ENCODE measurements around the gene TPRA1. TPM values are rescaled to one million over a fixed set of nuclear protein-coding genes. Genes with fewer than 3 reads are reported as not detected.
A peak's percentile ranks its signal among the peaks of the same experiment; 100 is the strongest.

The TPRA1 gene
- total RNA-seq (2014; rRNA removed; shearing (Covaris generic)): 65.7 and 72.7 TPM in 2 replicates
- 41.2 and 45.6 TPM in 2 replicates for polyA plus RNA-seq (2015; cell fraction: cytosol; rRNA removed)
- polyA plus RNA-seq (2015; cell fraction: nucleus; rRNA removed): 49.7 and 56.4 TPM in 2 replicates

DNA sequence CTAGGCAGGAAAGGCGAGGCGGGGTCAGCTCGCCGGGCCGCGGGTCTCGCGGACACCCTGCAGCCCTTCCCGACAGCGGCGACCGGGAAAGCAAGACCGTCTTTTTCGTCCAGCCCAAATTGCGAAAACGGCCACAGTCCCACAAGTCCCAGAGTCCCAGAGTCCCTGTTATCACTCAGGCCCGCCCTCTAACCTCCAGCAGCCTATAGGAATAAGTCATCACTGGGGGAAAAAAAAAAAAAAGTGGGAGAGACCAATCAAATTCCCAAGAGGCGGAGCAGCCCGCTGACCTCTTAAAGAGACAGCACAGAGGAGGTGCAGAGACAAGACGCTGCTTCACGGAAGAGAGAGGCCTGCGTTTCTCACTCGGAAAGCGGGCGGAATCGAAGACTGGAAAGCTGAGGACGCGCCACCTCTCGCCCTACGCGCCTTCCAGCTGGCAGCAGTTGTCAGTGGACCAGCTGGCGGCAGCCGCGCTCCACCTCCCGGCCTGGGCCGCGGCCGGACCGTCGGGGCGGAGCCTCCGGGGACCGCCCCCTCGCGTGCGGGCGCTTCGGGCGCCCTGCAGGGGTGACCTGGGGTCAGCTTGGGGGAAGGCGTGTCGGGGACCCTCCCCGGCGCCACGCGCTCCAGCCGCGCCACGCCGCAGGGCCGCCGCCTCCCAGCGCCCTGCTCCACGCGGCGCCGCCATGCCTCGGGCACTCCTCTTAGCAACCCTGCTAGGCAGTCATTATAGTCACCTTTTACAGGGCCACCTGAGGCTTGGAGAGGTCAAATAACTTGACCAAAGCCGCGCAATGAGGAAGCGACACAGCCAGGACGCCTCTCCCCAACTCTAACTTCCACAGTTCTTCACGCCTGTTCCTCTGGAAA, at the start of gene TPRA1:
Gene TPRA1 (minus strand): TSS at position 141 of the 873 bp plus-strand sequence. CDS start 10,587 bp downstream, outside the sequence.
- peak; percentile 100 for DNase-seq (ENCODE audit: low read depth)

DNA sequence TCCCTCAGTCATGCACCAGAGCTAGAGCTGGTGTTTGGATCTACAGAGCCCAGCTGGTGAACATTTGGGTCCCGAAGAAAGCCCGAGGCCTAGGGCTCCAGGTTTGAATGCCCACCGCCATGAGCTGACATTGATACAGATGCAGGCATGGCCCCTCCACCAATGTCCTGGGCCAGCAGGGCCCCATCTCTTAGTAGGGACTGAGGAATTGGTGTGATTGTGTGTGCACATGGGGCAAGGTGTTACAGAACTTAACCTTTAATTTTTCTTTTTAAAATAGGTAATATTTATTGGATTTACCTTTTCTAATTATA, 49.5 kb upstream of the TPRA1 start:
- DNase-seq (ENCODE audit: low read depth): no peak

DNA sequence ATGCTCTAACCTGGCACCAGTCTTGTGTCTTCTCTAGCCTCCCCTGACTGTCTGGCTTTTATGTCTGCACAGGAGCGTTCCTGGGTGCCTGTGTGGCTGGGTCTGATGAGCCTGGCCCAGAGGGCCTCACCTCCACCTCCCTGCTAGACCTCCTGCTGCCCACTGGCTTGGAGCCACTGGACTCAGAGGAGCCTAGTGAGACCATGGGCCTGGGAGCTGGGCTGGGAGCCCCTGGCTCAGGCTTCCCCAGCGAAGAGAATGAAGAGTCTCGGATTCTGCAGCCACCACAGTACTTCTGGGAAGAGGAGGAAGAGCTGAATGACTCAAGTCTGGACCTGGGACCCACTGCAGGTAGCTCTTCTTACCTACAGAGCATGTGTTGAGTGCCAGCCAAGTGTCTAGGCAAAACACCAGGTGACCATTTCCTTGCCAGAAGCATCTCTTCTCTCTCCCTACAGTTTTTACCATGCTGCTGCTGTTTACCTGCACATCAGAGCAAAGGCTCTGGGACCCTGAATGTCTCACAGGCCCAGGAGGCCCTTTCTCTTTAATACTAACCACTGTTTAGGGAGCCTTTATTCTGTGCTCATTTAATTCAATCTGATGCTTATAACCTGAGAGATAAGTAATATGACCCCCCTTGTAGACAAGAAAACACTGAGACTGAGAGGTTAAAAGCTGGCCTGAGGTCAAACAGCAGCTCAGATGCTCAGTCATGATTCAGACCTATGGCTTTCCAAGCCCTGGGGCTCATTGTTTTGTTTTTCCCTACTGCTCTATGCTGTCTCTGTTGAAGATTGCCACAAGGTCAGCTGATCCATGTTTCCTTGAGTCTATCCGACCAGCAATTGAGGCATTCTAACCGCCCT, 48.9 kb upstream of the TPRA1 start:
- DNase-seq (ENCODE audit: low read depth): peak; percentile 65

DNA sequence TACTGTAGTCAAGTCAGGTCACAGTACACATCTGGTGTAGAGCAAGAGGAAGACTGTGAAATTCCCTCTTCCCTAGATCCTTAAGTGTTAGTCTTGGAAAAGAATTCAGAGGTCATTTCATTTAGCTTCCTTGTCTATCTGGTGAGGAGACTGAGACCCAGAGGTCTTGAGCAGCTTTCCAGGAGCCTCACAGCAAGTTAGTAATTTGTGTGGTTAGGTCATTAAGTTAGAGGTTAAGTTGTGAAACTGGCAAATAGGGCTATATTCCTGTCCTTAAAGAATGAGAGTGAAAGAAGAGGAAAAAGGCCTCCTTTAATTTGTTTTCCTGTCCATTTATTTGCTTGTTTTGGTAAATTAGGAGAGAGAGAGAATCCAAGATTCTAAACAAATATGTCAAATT, 47.4 kb upstream of the TPRA1 start:
- DNase-seq (ENCODE audit: low read depth): no peak

DNA sequence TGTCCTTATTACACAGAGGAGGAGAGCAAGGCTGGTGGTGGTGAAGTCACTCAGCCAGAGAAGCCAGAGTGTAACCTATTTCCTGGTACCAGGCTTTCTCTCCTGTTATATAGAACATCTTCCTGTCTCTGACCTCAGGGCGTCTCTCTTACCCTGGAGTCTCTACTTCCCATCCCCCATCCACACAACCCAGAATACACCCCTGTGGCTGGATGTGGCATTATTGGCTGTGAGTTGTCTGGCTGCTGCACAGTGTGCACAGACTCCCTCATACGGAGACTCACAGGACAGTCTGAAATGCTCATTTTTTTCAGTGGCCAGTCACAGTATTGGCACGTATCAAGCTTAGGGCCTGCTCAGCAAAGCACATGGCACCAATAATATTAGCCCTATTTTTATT, 47.0 kb upstream of the TPRA1 start:
- DNase-seq (ENCODE audit: low read depth): peak; percentile 71

DNA sequence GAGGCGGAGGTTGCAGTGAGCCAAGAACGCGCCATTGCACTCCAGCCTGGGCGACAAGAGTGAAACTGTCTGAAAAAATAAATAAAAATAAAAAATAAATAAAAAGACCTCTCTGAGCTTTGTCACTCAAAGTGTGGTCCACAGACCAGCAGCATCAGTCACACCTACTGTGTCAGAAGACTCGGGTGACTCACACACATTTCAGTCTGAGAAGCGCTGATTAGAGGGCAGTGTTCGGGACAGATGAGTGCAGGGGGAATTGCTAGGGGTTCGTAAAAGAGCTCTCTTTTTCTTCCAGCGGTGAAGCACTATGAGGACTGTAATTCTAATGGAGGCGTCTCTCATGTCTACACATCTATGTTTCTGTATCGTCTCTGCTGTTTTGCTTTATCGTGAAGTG, 44.1 kb upstream of the TPRA1 start:
- no peak for DNase-seq (ENCODE audit: low read depth)

DNA sequence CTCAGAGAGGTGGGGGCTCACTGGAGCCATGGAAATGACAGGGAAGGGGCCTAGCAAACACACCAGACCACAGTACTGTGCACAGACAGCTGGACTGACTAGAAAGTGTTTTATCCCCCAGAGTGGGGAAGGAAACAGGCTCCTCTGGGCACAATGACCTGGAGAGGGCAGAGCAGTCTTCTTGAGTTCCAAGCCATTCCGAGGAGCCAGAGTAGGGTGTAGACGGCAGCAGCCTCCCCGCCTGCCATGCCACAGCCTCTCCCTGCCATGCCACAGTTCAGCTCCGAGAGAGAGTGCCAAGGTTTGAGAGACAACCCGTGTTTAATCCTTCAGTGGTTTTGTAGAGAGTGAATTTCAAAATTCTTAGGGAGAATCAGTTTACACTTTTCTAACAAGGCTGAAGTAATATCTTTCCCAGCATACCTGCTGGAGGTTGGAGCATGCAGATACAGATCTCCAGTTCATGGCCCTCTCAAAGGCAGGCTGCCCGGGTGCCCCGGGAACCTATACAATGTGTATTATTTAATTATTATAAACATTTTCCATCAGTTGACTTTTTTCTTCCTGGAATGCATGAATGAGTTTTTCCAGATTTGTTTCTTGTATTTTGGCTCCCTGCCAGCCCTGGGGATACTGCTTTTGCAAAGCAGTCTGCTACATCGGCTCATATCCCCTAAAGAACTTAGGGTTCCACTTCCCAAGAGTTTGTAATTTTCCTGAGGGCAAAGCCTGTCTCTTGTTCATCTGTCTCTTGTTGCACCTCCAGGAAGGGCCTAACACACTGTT, 41.7 kb upstream of the TPRA1 start:
- no peak for DNase-seq (ENCODE audit: low read depth)

DNA sequence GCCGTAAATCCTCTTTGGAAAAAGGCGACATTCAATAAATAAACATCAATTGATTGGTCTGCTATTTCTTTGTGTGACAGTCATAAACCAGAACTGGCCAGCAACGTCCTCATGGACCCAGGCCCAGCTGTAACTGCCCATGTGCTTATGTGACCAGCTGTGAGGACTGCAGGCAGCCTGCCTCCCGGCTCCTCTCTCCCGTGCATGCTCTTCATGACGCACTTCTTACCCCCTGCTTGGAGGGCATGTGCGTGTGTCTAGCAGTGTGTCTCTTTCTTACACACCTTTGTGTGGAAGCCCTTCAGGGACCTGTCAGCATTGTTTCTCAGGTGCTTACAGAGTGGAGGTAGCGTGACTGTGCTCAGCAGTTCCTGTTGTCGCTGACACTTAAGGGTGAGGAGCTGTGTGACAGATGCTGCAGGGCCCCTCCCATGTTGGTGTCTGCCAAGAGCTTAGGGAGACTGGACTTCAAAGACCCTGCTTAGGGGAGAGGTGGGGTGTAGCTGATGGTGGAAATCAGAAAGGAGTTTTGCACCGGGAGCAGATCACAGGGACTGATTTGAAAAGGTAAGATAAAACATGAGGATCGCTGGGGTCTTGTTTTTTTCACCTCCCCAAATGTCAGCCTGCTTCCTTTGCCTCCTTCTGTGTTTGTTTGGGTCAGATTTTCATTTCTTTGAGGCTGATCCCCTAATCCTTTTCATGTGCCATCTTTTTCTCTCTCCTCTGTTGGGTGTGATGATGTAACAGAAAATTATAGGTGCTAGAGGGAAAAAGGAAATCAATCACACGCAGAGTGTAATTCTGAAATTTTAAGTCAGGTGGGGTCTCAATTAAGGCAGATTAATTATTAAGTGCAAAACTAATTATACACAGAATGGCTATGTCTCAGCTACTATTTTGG, 40.5 kb upstream of the TPRA1 start:
- DNase-seq (ENCODE audit: low read depth): no peak

DNA sequence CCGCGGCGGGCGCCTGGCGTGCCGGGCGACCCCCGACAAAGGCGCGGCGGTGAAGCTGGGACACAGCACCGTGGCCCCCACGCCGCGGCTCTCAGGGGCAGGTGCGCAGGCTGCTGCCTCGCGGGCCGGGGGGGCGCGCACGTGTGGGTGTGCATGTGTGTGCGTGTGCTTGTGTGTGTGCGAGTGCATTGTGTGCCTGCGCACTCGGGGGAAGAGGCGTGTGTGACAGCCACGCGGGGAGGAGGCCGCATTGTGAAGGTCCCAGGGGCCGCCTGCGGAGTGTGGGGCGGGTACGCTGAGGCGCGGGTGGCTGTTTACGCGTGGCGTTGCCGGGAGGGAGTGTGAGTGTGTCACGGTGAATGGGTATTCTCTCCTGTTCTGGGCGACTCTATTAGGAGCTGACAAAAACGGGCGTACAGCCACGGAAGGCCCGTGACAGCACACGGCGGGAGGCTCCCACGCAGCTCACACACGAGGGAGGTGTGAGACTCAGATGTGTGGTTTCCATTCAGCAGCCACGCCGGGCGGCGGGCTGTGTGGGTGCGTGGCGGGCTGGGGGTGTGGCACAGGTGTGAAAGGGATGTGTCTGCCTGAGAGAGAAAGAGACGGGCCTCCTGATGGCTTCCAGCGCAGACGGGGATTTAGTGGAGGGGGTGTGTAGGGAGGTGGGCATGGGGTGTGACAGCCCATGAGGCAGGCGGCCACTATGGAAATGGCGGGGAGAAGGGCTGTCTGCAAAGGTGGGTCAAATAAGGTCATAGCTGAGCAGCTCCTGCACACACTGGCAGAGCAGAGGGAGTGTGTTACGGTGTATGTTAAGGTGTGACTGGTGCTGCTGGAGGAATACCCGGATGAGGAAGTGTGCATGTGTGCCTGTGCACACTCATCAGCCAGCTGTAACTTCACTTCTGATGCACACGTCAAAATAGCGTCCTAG, 39.2 kb upstream of the TPRA1 start:
- DNase-seq (ENCODE audit: low read depth): no peak

DNA sequence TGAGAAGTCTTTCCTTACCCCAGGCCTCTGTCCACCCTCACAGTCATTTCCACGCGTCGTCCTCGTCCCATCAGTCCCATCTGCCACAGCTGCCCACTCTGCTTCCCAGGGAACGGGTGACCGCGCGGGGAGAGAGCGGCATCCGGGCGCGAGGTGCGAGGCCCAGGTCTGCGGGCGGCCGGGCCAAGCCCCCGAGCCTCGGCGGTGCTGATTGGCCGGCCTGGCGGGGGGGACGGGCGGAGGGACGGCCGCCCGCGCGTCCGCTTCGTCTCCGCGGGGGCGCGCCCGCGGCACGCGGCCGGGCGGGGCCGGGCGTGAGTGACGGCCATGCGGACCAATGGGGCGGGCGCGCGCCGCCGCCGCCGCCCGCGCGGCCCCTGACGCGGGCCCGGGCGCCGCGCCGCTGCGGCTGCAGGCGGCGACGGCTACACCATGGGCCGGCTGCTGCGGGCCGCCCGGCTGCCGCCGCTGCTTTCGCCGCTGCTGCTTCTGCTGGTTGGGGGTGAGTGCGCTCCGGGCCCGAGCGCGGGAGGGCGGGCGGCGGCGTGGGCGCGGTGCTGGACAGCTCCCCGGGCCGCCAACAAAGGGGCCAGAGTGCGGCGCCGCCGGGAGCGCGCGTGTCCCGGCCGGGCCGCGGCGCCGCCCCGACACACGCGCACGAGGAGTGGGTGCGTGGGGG, 38.4 kb upstream of the TPRA1 start, which contains the start of gene PODXL2:
Gene PODXL2 (plus strand): TSS at position 398 of the 679 bp plus-strand sequence. CDS start 35 bp downstream, at position 433.
- peak; percentile 44 for DNase-seq (ENCODE audit: low read depth)

DNA sequence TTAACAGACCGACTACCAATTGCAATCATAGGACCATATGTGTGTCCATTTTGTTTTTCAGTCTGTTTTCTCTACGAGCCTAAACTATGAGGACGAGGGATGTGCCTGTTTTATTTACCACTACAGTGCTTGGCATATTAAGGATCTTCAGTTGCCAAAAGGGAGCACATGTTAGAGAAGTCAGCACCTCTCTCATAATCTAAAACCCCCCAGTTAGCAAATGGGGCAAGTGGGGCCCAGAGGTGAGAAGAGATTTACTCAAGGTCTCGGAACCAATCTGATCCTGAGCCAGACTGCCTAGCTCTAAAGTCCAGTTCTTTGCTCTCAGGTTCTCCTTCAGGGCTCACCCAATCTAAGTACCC, 37.9 kb upstream of the TPRA1 start:
- DNase-seq (ENCODE audit: low read depth): no peak

DNA sequence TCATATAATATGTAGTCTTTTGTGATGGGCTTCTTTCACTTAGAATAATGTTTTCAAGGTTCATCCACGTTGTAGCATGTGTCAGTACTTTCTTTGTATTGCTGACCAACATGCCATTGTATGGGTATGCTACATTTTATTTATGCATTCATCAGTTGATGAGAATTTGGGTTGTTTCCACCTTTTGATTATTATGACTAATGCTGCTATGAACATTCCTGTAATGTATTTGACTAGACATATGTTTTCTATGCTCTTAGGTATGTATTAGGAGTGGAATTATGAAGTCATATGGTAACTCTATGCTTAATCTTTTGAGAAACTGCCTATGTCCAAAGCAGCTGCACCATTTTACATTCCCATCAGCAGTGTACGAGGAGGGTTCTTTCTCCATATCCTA, 35.3 kb upstream of the TPRA1 start:
- DNase-seq (ENCODE audit: low read depth): no peak

DNA sequence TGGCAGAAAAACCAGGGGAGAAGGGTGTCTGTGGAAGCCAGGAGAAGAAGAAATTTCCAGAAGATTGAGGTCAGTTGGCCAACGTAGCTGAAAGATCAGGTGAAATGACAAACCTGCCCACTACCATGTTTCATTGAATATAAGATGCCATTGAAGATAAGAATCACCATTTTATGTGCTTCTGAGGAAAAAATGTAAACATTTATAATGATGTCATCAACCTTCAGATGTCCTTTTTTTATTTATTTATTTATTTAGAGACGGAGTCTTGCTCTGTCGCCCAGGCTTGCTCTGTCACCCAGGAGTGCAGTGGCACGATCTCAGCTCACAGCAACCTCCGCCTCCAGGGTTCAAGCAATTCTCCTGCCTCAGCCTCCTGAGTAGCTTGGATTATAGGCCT, 33.5 kb upstream of the TPRA1 start:
- DNase-seq (ENCODE audit: low read depth): no peak

DNA sequence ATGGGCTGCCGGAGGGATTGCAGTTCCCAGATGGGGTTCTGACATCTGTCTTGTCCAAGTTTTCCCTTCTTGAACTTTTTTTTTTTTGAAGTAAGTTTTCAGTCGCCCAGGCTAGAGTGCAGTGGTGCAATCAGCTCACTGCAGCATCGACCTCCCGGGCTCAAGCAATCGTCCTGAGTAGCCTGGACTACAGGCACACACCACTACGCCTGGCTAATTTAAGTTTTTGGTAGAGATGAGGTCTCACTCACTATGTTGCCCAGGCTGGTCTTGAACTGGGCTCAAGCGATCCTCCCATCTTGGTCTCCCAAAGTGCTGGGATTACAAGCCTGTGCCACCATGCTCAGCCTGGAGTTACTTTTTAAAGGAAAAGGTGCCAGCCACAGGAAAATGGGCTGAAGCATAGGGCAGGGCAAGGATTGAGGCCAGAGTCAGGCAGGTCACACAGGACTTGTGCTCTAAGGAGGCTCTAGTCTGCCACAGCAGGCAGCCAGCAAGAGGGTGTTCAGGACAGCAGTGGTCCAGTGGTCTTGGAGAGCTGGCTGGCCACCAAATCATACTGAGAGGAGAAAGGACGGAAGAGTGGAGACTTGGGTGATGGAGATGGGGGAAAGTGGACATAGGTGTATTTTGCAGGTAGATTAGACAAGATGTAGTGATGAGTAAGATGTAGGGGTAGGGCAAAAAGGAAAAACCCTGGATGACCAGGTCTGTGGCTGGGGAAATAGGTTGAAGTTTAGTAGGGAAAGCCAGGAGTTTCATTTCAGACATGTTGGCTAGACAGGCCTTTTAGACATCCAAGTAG, 32.4 kb upstream of the TPRA1 start:
- no peak for DNase-seq (ENCODE audit: low read depth)

DNA sequence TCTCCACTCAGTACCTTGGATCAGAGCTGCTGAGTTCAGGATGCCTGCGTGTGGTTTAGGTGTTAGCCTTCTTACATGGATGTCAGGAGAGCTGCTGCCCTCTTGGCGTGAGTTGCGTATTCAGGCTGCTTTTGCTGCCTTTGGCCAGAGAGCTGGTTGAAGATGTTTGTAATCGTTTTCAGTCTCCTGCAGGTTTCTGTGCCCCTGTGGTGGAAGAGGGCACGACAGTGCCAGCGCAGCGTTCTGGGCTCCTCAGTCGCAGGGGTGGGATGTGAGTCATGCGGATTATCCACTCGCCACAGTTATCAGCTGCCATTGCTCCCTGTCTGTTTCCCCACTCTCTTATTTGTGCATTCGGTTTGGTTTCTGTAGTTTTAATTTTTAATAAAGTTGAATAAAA, 31.5 kb upstream of the TPRA1 start:
- DNase-seq (ENCODE audit: low read depth): no peak

DNA sequence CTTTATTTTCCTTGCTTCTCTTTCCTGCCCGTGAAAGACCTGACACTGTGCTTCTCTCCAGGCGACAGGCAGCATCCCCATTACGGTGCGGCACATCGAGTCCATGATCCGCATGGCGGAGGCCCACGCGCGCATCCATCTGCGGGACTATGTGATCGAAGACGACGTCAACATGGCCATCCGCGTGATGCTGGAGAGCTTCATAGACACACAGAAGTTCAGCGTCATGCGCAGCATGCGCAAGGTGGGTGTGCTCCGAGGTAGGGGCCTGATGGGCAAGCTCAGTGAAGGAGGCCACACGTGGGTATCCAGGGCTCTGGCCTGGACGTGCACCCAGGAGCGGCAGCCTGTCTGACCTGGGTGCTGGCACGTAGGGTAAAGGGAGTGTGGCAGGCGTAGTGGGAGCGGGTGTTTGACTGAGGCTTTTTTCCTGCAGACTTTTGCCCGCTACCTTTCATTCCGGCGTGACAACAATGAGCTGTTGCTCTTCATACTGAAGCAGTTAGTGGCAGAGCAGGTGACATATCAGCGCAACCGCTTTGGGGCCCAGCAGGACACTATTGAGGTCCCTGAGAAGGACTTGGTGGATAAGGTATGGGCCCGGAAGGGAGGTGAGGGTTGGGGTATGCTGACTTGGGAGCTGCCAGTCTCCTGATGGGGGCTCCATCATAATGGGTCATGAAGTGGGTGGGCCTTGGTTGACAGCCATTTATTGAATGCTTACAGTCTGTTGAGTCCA, 30.3 kb upstream of the TPRA1 start:
- no peak for DNase-seq (ENCODE audit: low read depth)

DNA sequence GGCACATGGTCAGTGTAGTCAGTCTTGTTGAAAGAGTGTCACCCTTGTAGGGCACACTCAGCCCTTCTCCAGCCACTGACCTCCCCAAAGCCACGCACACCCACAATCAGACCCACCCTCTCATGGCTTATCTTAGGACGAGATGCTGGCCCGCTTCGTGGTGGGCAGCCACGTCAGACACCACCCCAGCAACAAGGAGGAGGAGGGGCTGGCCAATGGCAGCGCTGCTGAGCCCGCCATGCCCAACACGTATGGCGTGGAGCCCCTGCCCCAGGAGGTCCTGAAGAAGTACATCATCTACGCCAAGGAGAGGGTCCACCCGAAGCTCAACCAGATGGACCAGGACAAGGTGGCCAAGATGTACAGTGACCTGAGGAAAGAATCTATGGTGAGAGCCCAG, 28.4 kb upstream of the TPRA1 start:
- no peak for DNase-seq (ENCODE audit: low read depth)

Measured in HT1080 (cell line).